Sigmoid colon (tissue), 3 donors: ENCODE measurements around the gene NDRG4.

Experiments
- CTCF ChIP-seq, 4 experiments: fragments of 450-650 bp in 3 of 4; fragments of 200-600 bp in 1 of 4; IDR thresholded peaks; one replicate each; pipeline ENCODE4 v1.5.1; 2016 to 2019; ENCODE audit warnings: antibody characterized with exemption in 4 of 4, mild to moderate bottlenecking in 3 of 4, moderate library complexity in 2 of 4
- POLR2A ChIP-seq, 2 donors: fragments of 450-650 bp; IDR thresholded peaks; one replicate each; pipeline ENCODE4 v1.6.1; 2016; ENCODE audit warnings: antibody characterized with exemption in 2 of 2, mild to moderate bottlenecking in 2 of 2, moderate library complexity in 2 of 2

GRCh38 chr16:58508671-58509251, 8.8 kb downstream of the NDRG4 start:
- TF ChIP-seq CTCF (IDR thresholded peaks at IDR 0.05) (no peak), POLR2A (IDR thresholded peaks at IDR 0.05) (no peak)
